Spleen (tissue), 7 donors: ENCODE data around the gene SLC28A2.

ENCODE experiments used
- CTCF ChIP-seq, 11 experiments: fragments of 200-600 bp in 7 of 11; fragments of 450-650 bp in 4 of 11; sonication (generic) in 4 of 11; IDR thresholded peaks in 8 of 11; conservative IDR thresholded peaks in 3 of 11; 1 replicate in 7 of 11; 2 replicates in 4 of 11; pipeline versions ENCODE4 v1.4.0 to v1.8.0; 2016 to 2021; ENCODE audit warnings: antibody characterized with exemption in 11 of 11, inconsistent platforms in 4 of 11, mild to moderate bottlenecking in 1 of 11
- POLR2AphosphoS5 ChIP-seq, 3 donors: sonication (generic); formaldehyde crosslinking; IDR thresholded peaks; one replicate each; pipeline ENCODE4 v1.5.1; 2017; ENCODE audit warnings: antibody characterized with exemption in 3 of 3
- donor health status: DM: no; HTN: no; CAD: no; lungs with moderate emphysema.
- donor health status: DM: no; HTN: no; CAD: no.
- donor health status: DM: no; HTN: no; CAD: no.

DNA sequence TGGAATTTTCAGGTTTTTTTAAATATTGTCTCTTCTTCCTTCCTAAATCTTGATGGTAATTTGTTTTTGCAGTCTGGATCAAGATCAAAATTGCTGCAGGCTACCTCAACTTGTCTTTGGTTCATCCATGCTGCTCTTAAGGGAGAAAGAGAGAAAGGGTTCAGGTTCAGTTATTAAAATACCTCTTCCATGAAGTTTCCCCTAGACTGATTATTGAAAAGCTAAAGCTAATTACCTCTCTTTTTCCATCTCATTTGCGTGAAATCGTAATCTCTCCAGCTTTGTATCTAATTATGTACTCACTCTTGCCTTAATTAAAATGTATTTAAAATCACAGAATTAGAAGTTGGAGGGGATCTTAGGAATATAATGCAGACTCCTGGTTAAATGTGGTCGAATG lies 52.7 kb downstream of the SLC28A2 start:
- TF ChIP-seq CTCF (IDR thresholded peaks at IDR 0.05 in 8 of 11, conservative IDR thresholded peaks at IDR 0.05 in 3 of 11) (no peak), POLR2AphosphoS5 (IDR thresholded peaks at IDR 0.05) (no peak)
